DMS53 treated with DMSO at 0.1 percent for 48 hours (cell line): ENCODE results near the gene GALNT5.

Source experiments
- DNase-seq: peaks from one replicate; lab custom pipeline; 2025; ENCODE audit not compliant: unreplicated experiment; lab: John Stamatoyannopoulos, UW

Gene GALNT5

GRCh38 chr2:157290525-157290924 is 33.0 kb downstream of the GALNT5 start:
- no peak for DNase-seq

GRCh38 chr2:157291018-157291417 is 33.5 kb downstream of the GALNT5 start:
- peak; percentile 39 for DNase-seq

DNA sequence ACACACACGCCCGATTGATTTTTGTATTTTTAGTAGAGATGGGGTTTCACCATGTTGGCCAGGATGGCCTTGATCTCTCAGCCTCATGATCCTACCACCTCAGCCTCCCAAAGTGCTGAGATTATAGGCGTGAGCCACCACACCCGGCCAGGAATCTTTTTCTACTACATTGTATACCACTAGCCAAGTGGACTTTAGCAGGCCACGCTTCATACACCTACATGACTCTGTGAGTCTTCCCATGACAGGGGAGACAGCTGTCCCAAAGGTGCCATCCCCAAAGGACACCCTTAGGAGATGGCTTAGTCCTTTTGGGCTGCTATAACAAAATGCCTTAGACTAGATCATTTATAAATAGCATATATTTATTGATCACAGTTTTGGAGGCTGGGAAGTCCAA is 35.3 kb downstream of the GALNT5 start:
- DNase-seq: no peak

DNA sequence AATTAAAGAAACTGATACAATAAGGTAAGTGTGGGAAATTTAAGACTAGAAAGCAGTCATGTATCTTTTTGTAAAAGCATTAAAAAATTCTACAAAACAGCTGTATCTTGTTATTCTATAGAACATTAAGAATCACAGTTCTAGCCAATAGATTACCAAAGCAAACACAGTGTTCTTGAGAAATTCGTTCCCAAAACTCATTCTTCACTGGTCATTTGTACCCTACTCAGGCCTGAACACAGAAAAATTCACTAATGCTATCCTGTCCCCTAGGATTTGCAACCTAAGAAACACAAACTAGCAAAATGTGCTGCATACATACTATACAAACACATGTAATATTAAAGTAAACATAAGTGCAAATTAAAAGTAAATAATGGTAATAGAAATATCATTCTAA is 39.0 kb downstream of the GALNT5 start:
- DNase-seq: no peak

DNA sequence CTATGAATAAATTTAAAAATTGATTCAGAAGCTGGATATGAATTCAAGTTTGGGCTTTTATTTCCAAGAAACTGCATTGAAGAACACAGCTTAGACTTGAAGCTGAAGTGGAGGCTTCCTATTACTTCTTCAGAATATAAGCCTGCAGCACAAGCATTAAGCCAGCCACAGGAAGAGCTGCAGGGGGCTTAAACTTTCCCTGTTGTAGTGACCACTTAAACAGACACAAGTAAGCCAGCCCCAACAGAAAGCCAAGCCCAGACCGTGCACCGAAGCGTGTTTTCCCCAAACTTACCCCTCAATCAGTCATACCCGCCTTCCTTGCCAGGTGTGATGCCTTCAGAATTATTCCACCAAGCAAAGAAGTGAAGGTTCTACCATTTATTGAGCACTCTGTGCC is 39.5 kb downstream of the GALNT5 start:
- no peak for DNase-seq

DNA sequence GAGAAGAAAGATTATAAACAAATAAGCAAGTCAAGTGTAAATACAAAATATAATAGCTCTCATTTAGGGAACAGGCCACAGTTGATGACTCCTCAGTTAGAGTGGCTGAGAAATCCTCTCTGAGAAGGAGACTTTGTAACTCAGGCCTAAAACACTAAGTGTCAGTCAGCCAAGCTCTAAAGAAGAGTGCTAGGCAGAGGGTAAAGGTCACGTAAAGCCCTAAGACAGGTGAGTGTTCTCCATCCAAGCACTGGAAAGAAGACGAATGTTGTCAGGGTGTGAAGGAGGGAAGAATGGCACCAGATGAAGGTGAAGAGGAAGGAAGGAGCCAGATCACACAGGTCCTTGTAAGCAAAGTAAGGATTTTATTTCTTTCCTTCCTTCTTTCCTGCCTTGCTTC is 43.8 kb downstream of the GALNT5 start:
- DNase-seq: no peak

- peak; percentile 63 for DNase-seq
Observed at GRCh38 chr2:157302492-157303099, 45.1 kb downstream of the GALNT5 start.

- DNase-seq: no peak
Observed at GRCh38 chr2:157303612-157304011, 46.1 kb downstream of the GALNT5 start.

- DNase-seq: no peak
Observed at GRCh38 chr2:157304811-157305722, 47.6 kb downstream of the GALNT5 start.

DNA sequence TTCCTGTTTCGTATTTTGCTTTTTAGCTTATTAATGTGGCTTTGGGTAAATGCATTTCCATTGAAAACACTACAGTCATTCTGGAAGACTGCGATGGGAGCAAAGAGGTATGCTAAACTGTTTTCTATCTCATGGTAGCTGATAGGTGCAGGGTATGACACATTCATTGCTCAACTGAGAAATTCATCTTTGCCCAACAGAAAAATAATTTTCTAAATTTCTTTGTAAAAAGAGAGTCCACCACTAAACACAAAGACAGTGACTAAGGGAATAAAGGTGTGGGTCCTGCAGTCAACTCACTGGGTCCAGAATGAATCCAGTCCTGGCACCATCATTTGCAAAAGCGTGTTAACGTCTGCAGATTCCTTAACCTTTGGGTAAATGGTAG is 48.2 kb downstream of the GALNT5 start:
- DNase-seq: no peak

- no peak for DNase-seq
Observed at GRCh38 chr2:157307021-157307420, 49.5 kb downstream of the GALNT5 start.

DNA sequence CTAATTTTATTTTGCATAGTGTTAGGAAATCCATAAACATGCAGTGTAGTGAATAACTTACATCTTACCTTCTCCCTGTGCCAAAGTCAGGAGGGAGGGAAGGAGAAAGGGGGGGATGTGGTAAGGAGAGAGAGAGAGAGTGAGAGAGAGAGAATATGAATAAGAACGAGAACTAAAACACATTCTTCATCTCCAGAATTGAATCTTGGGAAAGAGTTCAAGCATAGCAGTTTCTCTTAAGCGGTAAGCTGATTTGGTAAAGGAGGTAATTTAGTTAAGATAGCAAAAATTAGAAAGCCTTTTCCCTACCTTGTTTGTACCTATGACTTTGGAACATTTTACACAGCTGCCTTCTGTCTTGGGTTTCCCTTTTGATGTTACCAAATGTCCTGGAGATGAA is 52.4 kb downstream of the GALNT5 start:
- no peak for DNase-seq

DNA sequence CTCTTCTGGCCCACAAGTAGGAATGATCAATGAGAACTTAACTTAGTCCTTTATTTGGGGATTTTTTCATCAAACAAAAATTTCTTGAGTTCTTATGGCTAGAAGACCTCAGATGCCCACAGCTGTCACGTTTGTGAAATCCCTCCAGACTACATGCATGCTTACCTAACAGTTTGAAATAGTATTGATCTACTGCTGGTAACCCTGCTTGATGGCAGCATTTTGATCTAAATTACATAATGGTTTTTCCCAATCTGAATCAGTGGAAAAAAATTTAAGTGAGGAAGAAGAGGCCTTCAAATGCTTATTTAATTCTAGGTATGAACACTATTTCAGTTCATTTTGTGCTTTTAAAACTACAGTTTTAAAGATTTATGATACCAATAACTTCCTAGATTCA is 54.2 kb downstream of the GALNT5 start:
- DNase-seq: no peak

GRCh38 chr2:157312866-157313486 is 55.5 kb downstream of the GALNT5 start:
- no peak for DNase-seq

DNA sequence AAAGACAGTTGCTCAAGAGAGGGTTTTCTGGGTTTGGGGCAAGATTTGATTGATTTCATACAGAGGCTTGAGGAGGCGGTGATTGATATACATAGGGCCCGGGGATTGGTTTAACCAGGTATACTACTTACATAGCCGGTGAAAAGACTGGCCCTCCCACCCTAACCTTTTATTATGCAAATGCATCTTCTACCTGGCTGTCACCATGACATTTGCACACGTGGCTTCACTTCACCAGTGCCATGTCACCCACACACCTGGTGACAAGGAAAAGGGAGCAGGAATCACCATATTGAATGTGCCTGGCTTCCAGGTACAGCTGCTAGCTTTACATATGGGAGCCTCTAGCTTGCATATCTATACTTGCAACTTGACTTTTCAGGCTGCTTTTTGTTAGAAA is 58.4 kb downstream of the GALNT5 start:
- no peak for DNase-seq

GRCh38 chr2:157318884-157319283 is 61.4 kb downstream of the GALNT5 start:
- DNase-seq: no peak

DNA sequence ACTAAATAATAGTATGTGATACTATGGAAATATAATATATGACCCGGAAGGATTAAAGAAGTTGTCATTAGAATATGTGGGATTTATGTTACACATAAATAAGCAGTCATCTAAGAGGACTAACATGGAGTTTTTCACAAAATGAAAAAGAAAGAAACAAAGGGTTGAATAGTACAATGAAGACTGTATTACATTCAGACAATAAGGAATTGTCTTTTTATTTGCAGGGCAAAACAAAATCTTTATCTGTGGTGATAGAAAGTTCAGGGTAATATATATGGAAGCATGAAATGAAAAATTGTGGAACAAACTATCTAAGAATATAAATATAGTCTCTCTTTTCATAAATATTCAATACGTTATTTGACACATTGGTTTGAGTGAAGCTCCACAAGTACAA is 62.3 kb downstream of the GALNT5 start:
- DNase-seq: no peak

DNA sequence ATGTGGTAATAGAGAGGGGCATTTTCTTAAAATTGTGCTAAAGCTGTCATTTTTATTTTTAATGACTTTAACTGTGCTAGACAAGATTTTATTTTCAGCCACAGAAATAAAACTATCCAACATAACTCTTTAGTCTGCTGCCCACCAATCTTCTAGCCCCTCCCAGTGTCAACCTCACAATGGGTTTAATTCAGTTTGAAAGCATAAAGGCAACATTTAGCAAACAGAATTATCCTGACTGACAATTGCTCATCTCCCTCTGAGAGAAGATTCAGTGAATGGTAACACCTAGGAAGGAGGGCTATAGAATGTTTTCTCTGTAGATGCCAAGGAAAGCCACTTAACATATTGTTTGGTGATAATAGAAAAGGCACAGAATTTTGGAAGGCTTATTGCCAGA is 62.9 kb downstream of the GALNT5 start:
- no peak for DNase-seq

DNA sequence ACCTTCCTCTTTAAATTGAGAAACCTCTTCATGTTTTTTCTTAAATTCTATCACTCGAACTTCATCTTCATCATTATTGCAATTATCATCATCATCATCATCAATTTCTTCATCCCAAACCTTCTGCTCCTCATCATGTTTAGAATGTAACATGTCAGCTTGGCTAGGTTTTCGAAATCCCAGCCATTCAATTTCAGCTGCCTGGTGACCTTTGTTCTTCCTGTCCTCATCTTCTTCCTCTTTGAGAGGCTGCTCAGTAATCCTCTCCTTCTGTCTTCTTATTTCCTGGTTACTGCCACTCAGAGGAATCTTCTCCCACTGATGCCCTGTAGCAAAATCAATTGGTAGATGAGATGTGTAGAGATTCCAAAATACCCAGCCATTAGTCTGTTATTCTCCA is 64.0 kb downstream of the GALNT5 start:
- DNase-seq: no peak

DNA sequence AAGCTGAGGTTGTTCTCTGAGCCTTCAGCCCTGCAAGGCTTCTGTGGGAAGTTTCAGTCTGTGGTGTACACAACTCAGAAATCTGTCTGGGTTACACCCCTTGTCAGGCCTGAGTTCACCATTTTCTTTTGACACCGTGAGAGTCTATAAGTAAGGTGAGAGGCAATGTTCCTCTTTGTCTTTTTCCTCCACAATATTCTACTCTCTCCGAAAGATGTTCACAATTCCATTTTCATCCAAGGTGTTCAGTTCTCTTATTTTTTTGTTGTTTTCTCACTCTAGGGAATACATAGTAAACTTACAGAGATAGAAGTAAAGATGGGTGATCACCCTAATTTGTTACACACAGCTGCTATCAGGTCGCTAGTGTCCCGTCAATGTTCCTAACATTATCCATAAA is 64.9 kb downstream of the GALNT5 start:
- DNase-seq: no peak

DNA sequence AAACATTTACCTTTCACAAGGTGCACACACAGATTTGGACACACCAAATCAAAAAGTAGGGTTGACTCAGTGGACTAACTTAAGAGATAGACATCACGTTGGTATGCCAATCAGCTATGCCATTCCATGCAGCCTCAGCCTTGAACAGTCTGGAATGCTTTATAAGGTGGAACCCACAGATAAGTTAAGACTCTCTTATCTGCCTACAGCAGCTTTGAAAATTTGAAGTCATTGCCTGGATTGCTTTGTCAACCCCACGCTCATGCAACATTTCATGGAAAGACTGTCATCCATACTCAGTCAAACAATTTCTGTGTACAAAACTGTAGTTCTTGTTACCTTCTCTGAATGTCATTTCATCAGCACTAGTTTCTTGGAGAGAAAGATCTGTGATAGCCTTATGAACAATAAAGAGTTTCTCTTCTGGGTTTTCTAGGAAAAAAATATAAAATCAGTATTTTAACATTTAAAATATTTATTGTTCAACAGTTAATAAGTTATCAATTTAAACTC is 66.9 kb downstream of the GALNT5 start:
- no peak for DNase-seq

DNA sequence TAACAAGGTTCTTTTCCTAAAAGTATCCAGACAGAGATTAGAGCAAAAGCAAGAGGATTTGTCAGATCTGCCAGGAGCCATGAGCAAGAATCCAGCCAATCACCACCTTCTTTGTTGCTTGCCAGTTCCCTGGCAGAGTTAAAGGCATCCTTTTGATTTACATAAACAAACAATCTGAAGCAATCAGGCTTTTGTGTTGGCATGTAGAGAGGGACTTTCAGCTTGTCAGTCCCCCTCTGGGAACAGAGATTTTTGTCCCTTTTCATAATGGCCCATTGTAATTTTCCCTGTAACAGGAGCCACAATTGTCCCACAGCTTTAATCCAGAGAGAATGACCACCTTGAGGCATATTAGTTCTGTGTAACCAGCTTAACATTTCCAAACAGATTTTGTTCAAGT is 68.3 kb downstream of the GALNT5 start, which contains the start of gene ERMN:
Gene ERMN, minus strand, starts transcription at position 39 of the 400 bp plus-strand sequence. CDS start 182 bp downstream, outside the sequence.
- no peak for DNase-seq
